HG03558 (cell line): Measurements from ENCODE around the gene PLCB4.

ENCODE experiments used
- ATAC-seq: cut with Tn5 transposase; IDR thresholded peaks from one replicate; pipeline ENCODE4 v1.9.1; 2021; ENCODE audit warnings: moderate number of reproducible peaks; ENCODE audit not compliant: unreplicated experiment; ENCODE audit errors: extremely low read depth

The PLCB4 gene

GRCh38 chr20:9206486-9206885, 137.6 kb downstream of the PLCB4 start:
- ATAC-seq, result no peak

- no peak for ATAC-seq
Observed at GRCh38 chr20:9207253-9207652, 138.4 kb downstream of the PLCB4 start.

GRCh38 chr20:9210356-9210755, 141.5 kb downstream of the PLCB4 start:
- no peak for ATAC-seq

GRCh38 chr20:9211016-9211760, 142.3 kb downstream of the PLCB4 start:
- no peak for ATAC-seq

- no peak for ATAC-seq
Observed at GRCh38 chr20:9212735-9213134, 143.8 kb downstream of the PLCB4 start.

- ATAC-seq, result no peak
Observed at GRCh38 chr20:9214685-9215084, 145.8 kb downstream of the PLCB4 start.

GRCh38 chr20:9215539-9215938, 146.7 kb downstream of the PLCB4 start:
- ATAC-seq, result no peak

- ATAC-seq, result no peak
Observed at GRCh38 chr20:9218531-9218961, 149.7 kb downstream of the PLCB4 start.

GRCh38 chr20:9220874-9221547, 152.1 kb downstream of the PLCB4 start:
- no peak for ATAC-seq

GRCh38 chr20:9223296-9223695, 154.4 kb downstream of the PLCB4 start:
- no peak for ATAC-seq

GRCh38 chr20:9225879-9226278, 157.0 kb downstream of the PLCB4 start:
- ATAC-seq, result no peak

GRCh38 chr20:9227896-9228615, 159.2 kb downstream of the PLCB4 start:
- ATAC-seq, result no peak

GRCh38 chr20:9228774-9229450, 160.0 kb downstream of the PLCB4 start:
- ATAC-seq, result no peak

GRCh38 chr20:9230406-9230805, 161.5 kb downstream of the PLCB4 start:
- no peak for ATAC-seq

- ATAC-seq, result no peak
Observed at GRCh38 chr20:9233804-9234203, 164.9 kb downstream of the PLCB4 start.

- ATAC-seq, result no peak
Observed at GRCh38 chr20:9235518-9235917, 166.6 kb downstream of the PLCB4 start.

GRCh38 chr20:9236458-9236857, 167.6 kb downstream of the PLCB4 start:
- ATAC-seq, result no peak

GRCh38 chr20:9241232-9241692, 172.4 kb downstream of the PLCB4 start:
- no peak for ATAC-seq

GRCh38 chr20:9241721-9242427, 173.0 kb downstream of the PLCB4 start:
- no peak for ATAC-seq

GRCh38 chr20:9243986-9244385, 175.1 kb downstream of the PLCB4 start:
- ATAC-seq, result no peak
